GM06990 (cell line): ENCODE results near the gene RILPL1.

Source experiments
- DNase-seq: peaks from one replicate; pipeline ENCODE4 v3.0.0-alpha.2; 2011; ENCODE audit not compliant: insufficient read length; ENCODE audit errors: extremely low read depth
- H3K27me3 ChIP-seq: replicated peaks from 2 replicates; pipeline ENCODE4 v1.6.0; 2011; ENCODE audit warnings: low read length; ENCODE audit not compliant: control insufficient read depth, insufficient read depth
- H3K36me3 ChIP-seq: 2 replicates; pipeline ENCODE4 v1.5.1; 2011; ENCODE audit warnings: low read length; ENCODE audit not compliant: control insufficient read depth, insufficient read depth
- H3K4me3 ChIP-seq: replicated peaks from 2 replicates; pipeline ENCODE4 v1.5.1; 2011; ENCODE audit warnings: low read depth, mild to moderate bottlenecking, control low read depth, low read length
- CTCF ChIP-seq: IDR thresholded peaks from 2 replicates; pipeline ENCODE4 v1.5.1; 2011; ENCODE audit warnings: low read length, control low read depth, mild to moderate bottlenecking, inconsistent platforms; ENCODE audit not compliant: insufficient read depth, poor library complexity, severe bottlenecking

RILPL1 gene

DNA sequence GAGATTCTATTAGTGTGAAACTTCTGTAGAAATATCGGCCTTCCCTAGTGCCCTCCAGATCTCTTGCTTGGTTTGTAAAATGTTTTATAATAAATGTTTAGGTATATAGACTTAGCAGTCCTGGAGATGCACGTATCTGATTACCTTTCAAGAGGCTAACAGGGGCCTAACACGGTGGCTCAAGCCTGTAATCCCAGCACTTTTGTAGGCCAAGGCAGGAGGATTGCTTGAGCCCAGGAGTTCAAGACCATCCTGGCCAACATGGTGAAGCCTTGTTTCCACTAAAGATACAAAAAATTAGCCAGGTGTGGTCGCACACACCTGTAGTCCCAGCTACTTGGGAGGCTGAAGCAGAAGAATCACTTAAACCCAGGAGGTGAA lies 87.2 kb downstream of the RILPL1 start:
- Histone ChIP-seq H3K27me3 (no peaks in the 10 kb centered on the region), H3K36me3 (no peaks in the 10 kb centered on the region), H3K4me3 (no peak overlapping the region)
- no peak for TF ChIP-seq CTCF
- DNase-seq: no peak

DNA sequence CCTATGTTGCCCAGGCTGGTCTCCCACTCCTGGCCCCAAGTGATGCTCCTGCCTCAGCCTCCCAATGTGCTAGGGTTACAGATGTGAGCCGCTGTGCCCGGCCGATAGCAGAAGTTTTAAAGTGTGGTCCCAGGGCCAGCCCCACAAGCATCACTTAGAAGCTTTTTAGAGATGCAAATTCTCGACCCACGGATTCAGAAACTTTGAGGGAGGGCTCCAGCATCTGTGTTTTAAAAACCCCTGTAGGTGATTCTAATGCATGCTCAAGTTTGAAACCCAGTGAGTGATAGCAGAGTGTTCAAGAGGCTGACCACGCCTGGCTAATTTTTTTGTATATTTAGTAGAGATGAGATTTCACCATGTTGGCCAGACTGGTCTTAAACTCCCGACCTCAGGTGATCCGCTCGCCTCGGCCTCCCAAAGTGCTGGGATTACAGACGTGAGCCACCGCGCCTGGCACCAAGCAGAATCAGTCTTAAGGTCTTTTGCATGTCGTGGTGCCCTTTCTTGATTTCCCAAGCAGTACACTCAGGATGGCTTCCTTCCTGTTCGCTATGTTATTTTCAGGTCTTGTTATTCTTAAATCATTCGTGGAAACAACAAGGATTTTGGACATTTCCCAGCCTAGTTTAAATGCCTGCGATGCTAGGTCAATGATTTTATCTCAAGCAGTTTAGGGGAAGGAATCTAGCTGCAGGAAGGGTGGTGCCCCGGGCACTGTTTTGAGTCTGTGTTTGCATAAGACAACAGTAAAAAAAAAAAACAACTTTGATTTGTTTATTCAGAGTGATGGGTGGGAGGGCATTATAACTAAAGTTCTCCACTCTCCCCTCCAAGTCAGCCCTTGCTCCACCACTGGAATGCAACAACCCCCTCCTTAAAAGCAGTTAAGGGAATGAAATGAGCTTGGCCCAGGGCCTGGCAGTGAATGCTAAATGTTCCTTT lies 87.9 kb downstream of the RILPL1 start:
- no peak for TF ChIP-seq CTCF
- peak; percentile 44 for DNase-seq
- no peaks in the 10 kb centered on the region for H3K36me3 ChIP-seq
- no peaks in the 10 kb centered on the region for H3K27me3 ChIP-seq
- no peak overlapping the region for H3K4me3 ChIP-seq

- no peak for DNase-seq
- no peaks in the 10 kb centered on the region for H3K36me3 ChIP-seq
- no peak overlapping the region for H3K4me3 ChIP-seq
- no peak for TF ChIP-seq CTCF
- H3K27me3 ChIP-seq: no peaks in the 10 kb centered on the region
These were observed 89.2 kb downstream of the RILPL1 start for GRCh38 chr12:123444092-123445026.

DNA sequence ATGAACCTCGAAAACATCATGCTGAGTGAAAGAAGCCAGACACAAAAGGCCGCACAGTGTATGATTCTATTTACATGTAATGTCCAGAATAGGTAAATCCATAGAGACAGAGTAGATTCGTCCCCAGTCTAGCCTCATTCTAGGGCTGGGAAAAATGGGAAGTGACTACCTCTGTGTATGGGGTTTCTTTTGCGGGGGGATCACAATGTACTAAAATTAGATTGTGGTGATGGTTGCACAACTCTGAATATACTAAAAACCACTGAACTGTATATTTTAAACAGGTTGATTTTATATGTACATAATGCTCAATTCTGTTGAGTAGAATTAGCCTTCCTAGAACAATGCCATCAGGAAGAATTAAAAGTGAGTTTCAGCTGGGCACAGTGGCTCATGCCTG lies 90.7 kb downstream of the RILPL1 start:
- Histone ChIP-seq H3K4me3 (no peak overlapping the region), H3K27me3 (no peaks in the 10 kb centered on the region), H3K36me3 (no peaks in the 10 kb centered on the region)
- no peak for DNase-seq
- TF ChIP-seq CTCF: no peak

DNA sequence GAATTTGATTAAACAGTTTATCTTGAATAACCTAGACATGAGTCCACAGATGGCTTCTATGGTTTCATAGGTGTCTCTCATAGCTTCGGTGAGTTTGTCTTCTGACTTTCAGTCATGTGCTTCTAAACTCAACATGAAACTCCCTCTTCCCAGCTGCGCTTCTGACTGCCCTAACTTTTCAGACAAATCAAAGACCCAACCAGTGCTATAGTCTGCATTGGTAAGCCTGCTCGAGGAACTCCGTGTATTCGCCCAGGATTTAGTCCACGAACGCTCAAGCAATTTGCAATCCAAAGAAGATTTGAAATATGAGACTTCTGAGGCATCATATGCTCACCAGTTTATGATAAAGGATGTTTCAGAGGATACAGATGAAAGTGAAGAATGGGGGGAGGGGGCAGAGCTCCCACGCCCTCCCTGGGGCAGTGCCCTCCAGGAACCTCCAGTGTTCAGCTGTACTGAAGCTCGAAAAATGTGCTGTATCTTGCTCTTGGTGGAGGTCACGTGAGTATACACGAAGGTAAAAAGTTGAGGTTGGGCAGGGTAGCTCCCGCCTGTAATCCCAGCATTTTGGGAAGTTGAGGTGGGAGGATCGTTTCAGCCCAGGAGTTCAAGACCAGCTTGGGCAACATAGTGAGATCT lies 91.9 kb downstream of the RILPL1 start:
- Histone ChIP-seq H3K36me3 (no peaks in the 10 kb centered on the region), H3K4me3 (peak overlapping the region; percentile 40), H3K27me3 (no peaks in the 10 kb centered on the region)
- peak; percentile 44 for DNase-seq
- TF ChIP-seq CTCF: no peak
